Epidermal melanocyte (primary cell): ENCODE results near the gene RUSC1.

Experiments
- DNase-seq: peaks from one replicate; pipeline ENCODE4 v3.0.0; 2011; ENCODE audit warnings: low spot score; ENCODE audit not compliant: insufficient read length

Gene RUSC1

DNA sequence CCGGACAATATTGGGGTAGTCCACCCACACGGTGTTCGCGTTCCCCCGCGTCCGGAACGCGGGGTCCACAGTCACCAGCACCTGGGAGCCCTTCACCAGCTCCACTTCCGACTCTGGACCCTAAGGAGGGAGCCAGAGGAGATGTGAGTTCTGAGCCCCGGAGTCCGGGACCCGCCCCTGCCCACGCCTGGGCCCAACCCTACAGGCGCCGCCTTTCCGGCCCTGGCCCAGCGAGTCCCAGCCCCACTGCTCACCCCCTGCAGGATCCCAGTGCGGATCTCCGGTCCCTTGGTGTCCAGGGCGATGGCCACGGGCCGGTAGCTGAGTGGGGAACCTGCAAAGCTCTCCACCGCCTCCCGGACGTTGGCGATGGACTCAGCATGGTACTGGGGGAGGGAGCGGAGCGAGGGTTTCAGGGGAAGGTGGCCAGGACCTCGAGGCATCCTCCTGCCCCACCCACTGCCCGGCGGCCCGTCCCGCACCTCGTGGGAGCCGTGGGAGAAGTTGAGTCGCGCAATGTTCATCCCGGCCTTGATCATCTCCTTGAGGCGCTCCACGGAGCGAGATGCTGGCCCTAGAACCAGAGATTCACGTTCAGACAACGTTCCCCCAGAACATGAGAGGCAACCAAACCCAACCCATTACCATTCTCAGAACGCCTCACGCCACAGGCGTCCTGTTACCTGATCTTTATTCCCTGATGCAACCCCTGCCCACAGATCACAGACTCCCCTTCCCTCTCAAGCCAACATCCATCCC lies 25.3 kb upstream of the RUSC1 start:
- DNase-seq: no peak

DNA sequence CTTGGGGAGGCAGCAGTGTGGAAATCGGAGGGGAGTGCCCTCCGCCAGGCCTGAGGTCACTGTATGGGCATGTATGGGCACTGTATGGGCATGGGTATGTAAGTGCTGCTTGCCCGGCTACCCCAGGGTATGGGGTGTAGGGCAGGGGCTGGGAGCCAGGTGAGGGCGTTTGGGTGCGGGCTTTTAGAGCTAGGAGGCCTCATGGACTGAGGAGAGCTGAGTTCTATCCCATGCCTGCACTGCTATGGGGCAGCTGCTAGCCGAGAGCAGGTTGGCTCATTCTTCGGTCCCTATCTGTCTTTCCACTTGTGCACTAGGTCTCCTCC lies 24.8 kb upstream of the RUSC1 start:
- no peak for DNase-seq

DNA sequence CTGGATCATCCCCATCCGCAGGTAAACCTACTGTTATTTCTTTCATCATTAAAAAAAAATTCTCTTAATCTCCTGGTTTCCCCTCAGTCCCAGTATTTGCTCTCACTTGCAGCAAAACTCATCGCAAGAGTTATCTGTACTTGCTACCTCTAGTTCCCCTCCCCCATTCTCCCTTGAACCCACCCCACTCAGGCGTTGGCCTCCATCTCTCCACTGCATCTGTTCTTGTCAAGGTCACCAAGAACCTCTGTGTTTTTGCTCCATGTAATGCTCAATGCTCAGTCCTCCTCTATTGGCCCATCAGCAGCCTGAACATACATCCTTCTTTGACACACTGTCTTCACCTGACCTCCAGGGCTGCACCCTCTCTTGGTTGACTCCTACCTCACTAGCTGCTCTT lies 24.0 kb upstream of the RUSC1 start:
- DNase-seq: no peak

DNA sequence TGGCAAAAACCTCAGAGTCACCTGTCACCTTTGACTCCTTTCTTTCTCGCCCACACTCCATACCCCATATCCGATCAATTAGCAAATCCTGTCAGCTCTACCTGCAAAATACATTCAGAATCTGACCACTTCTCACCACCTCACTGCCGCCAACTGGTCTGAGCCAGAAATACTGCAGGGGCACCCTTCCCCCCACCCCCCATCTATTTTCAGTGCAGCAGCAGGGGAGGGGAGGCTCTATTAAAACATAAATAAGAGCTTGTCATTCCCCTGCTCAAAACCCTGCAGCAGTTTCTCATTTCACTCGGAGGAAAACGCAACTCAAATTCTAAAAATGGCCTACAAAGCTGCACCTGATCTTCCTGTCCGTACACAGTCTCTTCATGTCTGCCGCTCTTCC lies 23.3 kb upstream of the RUSC1 start:
- DNase-seq: no peak

DNA sequence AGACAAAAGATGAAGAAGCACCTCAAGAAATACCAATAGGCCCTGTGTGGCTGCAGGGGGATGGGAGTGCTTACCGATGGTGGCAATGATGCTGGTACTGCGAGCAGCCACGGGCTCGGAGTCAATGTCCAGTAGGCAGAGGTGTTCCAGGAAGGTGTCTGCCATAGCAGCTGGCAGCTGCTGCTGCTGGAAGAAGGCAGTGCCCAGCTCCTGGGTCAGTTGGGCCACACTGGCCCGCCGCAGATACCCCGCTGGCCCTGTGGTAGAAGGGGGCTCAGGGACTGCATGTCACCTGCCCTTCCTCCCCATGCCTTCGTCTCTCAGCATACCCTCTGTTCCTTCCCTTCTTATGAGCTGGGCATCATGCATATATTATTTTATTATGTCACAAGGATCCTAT lies 20.7 kb upstream of the RUSC1 start:
- DNase-seq: no peak

DNA sequence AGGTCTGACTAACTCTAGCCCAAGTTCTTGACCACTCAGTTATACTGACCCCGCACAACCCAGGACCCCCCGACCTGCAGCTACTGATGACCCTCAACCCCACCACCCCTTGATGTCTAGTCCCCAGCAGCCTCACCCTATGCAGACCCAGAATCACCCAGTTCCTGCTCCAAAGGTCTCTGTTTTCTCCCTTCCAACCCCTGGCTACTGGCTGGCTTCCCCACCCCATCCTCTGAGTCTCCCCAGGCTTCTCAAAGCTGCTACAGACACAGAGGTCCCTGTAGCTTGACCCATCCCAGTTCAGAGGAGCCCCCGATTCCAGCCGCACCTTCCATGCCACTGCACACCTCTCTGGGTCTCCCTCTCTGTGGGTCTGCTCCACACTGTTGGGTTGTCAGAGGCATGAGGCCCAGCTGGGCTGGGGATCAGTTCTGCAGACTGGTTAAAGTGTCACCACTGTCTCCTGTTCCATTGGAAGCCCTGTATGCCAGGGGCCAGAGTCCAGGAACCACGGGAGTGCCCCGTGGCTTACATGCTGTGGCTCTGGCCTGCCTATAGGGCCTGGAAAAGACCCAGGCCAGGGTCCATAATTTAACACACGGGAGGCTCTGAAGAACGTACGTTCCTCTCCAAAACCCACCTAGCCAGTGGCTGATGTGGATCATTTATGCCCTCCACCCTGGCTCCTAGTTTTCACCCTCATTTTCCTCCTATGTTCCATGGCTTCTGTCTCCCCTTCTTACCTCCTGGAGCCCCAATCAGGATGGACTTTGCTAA lies 20.0 kb upstream of the RUSC1 start:
- DNase-seq: no peak

DNA sequence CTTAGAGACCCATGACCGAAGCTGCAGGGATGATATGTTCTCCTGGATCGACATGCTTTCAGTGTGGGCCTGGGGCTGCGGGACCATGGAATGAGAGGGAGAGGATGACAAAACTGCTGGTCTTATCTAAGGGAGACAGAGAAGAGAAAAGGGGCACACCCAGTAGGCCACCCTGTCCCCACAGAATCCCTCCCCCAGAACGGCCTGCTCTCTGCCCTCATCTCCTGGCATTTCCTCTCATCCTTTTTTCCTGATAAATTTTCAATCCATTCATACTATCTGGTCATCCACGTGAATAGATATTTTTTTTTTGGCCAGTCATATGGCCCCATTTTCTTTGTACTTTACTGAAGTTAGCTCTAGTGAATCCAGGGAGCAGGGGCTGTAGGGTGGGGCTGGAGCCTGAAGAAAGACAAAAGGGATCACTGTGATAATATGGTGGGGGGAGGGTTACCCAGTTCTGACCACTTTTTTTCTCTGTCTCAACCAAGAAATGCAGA lies 19.3 kb upstream of the RUSC1 start, which contains the start of gene PKLR:
Gene PKLR (minus strand): TSS at position 97 of the 500 bp plus-strand sequence. CDS start 43 bp downstream, at position 54.
- no peak for DNase-seq

DNA sequence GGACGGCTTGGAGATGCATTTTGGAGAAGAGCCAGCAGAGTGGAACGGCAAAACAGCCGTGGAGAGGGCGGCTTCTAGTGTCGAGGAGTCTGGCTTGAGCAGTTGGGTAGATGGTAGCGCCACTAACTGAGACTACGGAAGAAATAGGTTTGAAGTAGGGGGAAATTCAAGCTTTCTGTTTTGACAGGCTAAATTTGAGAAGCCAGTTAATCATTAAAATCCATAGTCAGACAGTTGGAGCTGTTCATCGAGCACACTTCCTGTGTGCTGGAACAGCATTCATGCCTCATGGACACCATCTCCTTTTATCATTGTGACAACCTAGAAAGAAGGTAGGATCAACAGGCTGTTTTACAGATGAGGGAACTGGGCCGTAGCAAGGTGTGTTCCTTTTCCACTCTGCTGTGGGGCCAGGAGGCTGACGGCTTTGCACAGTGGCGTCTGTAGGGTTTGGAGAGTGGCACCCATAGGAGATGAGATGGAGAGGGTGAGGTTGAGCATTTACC lies 16.1 kb upstream of the RUSC1 start:
- no peak for DNase-seq

DNA sequence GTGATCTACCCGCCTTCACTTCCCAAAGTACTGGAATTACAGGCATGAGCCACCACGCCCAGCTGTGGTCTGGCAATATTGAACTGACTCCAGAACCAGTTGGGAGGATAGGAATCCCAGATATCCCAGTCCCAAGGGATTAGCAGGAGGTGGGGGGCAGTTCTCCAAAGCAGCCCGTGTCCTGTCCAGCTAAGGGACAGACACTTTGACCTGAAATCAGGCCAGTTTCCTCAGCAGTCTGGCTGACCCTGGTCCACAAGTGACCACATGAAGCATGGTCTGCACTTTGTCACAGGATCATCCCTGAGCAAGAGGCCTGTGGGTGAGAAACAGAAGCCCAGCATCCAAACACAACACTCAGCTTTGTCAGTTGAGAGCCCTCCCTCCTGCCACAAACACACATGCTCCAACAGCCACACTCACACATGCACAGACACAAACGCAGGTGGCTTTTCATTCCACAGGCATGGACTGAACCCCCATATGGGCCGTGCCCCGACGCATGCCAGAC lies 14.8 kb upstream of the RUSC1 start:
- DNase-seq: no peak

DNA sequence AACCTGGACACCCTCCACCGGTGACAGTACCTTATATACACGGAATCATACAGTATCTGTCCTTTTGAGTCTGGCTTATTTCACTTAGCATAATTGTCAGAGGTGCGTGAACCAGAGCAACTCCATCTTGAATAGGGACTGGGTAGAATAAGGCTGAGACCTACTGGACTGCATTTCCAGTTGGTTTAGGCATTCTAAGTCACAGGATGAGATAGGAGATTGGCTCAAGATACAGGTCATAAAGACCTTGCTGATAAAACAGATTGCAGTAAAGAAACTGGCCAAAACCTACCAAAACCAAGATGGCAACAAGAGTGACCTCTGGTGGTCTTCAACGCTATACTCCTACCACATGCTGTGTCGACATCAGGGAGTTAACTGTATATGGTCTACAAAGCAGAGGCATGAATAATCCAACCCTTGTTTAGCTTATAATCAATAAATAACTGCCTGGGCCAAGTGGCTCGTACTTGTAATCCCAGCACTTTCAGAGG lies 13.4 kb upstream of the RUSC1 start:
- no peak for DNase-seq

DNA sequence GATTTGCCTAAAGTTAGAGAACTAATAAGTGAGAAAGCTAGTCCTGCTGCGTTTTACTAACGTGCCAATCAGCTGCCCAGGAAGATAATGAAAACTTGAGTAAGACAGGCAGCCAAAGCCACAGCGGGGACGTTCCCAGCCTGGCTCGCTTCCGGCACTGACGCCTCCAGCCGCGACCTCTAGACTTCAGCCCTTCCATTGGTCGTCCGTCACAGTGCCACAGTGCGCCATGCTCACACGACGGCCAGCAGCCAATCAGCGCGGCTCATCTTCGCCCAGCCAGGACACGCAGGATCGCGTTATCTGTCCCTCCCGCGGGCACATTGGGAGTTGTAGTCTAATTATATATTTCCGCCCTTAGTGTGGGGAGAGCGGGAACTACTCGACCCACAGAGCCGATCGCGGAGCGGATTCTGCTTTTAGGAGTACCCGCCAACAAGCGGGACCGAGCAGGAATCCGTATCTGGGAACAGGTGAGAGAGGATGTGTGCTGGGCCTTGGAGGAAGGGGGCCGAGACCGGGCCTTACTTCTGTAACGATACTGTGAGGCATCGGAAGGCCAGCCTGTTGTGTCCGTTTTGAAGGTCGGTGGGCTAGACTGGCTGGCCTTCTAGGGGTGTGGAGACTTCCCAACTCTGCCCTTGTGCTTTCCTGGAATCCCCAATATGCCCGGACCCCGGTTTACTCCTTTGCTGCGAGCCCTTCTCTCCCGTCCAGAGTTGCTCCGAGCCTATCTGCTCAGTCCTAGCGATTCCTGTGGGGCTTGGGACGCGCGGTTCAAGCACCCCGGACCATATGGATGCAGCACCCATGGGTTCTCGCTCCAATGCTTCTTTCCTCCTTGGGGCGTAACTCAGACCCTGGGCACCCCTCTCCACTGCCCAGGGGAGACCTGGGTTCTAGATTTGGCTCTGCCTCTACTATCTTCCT lies 11.9 kb upstream of the RUSC1 start, which contains the start of gene FDPS:
Gene FDPS (plus strand): TSS at position 374 of the 930 bp plus-strand sequence. CDS start 924 bp downstream, outside the sequence.
- peak; percentile 99 for DNase-seq

DNA sequence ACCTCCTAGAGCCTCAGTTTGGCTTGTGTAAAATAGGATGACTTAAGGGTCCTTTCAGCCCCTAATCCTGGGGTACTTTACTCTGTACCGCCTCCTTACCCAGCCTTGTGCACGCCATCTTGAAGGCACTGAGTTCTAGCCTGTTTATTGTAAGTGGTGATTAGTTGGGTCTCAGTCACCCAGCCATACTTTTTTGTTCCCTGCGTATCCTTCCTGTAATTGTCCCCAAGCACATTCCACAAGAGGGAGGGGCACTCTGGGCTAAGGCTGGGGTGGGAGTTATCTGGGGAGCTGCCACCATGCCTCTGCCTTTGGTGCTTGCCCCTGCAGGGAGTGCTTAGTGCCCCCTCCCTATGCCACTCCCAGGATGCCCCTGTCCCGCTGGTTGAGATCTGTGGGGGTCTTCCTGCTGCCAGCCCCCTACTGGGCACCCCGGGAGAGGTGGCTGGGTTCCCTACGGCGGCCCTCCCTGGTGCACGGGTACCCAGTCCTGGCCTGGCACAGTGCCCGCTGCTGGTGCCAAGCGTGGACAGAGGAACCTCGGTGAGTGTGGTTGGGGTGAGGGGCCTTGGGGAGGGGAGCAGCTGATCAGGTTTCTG lies 11.2 kb upstream of the RUSC1 start:
- DNase-seq: no peak

DNA sequence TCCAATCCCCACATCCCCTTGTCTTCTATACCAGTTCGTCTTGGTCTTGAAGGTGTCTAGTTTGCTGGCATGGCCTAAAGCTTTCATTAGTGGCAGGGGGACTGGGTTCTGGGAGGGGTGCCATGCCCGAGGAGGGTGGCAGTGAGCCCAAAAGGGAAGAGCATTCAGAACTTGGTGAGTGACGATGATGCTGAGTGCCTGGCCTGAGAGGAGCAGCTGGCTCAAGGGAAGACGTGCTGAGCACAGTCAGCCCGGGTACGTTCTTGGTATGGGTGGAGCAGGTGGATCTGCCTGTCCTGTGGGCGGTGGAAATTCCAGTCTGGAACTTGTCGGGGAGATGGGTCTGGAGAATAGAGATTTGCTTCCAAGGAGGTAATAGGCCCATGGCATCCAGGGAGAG lies 7.4 kb upstream of the RUSC1 start:
- DNase-seq: no peak

DNA sequence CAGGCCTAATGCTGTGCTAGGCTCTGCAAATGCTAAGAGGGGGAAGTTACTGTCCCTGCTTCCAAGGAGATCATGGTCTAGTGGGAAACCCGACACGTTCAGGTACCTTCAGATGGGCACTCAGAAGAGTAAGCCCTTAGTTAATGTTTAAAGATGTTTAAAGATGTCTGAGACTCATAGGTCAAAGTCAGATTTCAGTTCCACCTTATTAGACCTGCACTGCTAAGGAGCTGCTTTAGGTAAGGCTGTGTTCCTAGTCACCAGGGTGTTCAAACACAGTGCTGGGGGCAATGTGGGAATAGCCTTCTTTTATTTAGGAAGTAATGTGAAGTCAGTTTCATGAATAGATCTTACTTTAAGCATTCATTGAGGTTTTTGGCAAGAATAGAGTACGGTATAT lies 3.8 kb upstream of the RUSC1 start:
- DNase-seq: no peak

DNA sequence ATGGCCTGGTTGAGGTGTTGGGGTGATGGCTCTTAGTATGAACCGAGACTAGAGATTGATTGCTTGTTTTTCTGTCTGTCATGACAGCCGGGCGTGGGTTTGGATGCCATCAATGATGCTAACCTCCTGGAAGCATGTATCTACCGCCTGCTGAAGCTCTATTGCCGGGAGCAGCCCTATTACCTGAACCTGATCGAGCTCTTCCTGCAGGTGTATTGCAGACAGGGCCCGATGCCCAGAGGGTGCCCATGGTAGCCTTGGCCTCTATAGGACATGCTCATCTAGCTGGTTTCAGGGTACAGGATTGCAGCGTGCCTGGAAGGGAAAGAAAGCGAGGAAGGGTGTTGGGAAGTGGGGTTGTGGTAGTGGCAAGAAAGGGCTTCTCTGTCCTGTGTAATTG lies 2.6 kb upstream of the RUSC1 start:
- no peak for DNase-seq

DNA sequence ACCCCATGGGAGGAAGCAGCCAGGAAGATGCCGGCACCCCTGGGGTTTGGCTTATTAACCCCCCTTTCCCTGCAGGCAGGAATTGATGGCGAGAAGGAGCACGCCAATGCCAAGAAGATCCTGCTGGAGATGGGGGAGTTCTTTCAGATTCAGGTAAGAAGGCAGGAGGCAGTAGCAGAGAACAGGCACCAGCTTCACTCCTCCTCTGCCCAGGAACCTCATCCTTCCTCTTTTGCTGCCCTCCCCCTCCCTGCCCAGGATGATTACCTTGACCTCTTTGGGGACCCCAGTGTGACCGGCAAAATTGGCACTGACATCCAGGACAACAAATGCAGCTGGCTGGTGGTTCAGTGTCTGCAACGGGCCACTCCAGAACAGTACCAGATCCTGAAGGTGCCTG lies 1.2 kb upstream of the RUSC1 start:
- DNase-seq: no peak

DNA sequence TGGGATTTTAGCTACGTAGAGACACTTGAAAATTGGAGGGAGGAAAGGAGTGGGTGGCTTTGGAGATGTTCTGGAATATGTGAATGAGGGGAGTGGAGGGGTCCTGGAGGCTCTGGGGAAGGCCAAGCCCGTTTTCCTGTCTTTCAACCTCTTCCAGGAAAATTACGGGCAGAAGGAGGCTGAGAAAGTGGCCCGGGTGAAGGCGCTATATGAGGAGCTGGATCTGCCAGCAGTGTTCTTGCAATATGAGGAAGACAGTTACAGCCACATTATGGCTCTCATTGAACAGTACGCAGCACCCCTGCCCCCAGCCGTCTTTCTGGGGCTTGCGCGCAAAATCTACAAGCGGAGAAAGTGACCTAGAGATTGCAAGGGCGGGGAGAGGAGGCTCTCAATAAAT lies 442 bp upstream of the RUSC1 start:
- DNase-seq: no peak

DNA sequence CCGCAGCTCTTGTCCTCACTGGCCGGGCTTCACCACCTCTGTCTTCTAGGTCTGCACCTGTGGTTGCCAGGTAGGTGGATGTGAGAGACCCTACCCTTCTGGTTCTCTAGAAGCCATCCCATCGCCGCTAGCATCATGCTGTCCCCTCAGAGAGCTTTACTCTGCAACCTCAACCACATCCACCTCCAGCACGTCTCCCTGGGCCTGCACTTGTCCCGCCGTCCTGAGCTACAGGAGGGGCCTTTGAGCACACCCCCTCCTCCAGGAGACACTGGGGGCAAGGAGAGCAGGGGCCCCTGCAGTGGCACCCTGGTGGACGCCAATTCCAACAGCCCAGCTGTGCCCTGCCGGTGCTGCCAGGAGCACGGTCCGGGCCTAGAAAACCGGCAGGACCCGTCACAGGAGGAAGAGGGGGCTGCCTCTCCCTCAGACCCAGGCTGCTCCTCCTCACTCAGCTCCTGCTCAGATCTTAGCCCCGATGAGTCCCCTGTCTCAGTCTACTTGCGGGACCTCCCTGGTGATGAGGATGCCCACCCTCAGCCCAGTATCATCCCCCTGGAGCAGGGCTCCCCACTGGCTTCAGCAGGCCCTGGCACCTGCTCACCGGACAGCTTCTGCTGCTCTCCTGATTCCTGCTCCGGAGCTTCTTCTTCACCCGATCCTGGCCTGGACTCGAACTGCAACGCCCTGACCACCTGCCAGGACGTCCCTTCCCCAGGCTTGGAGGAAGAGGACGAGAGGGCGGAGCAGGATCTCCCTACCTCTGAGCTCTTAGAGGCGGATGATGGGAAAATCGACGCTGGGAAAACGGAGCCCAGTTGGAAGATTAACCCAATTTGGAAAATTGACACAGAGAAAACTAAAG lies 1.2 kb downstream of the RUSC1 start:
- DNase-seq: no peak

DNA sequence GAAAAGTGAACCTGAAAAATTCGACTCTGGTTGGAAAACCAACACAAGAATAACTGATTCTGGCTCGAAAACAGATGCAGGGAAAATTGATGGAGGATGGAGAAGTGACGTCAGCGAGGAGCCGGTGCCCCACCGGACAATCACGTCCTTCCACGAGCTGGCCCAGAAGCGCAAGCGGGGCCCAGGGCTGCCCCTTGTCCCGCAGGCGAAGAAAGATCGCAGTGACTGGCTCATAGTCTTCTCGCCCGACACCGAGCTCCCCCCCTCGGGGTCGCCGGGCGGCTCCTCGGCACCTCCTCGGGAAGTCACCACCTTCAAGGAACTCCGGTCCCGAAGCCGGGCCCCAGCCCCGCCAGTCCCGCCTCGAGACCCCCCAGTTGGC lies 1.9 kb downstream of the RUSC1 start:
- no peak for DNase-seq
